Measurements from ENCODE around the gene C1S.
A peak's percentile ranks its signal among the peaks of the same experiment; 100 is the strongest.
"Not testable (repeated sequence)": the region's sequence is repeated elsewhere in the genome, so short reads cannot be mapped to it uniquely, and the experiment has no call there.

The C1S gene

DNA sequence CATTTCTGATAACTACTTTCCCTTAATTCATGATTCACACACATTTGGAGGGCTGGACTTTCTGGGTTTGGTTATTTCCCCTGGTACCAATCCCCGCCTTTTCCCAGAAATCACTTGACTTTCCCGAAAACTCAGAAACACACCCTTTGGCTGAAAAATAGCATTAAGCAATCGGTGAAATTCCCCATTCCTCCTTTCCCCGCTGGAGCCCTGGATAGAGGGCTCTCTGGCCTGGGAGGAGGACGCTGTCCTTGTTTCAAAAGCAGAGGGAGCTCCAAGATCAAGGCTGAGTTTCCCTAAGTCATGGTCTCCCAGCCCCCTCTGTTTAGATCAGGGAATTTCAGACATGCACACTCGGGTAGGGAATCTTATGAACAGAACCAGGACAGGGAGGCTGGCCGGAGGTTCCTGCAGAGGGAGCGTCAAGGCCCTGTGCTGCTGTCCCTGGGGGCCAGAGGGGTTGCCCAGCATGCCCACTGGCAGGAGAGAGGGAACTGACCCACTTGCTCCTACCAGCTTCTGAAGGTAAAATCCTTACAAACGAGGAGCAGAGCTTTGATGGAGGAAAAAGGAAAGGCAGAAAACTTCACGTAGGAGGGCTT, at the start of gene C1S:
Gene C1S (plus strand): TSS at position 366 of the 602 bp plus-strand sequence. CDS start 1,195 bp downstream, outside the sequence.
- no peak within 1 kb of the TSS for H3K27ac ChIP-seq (ENCODE audit: low read length)
- no peak within 1 kb of the TSS; the same call in 1 of the 2 replicates for H3K4me3 ChIP-seq (ENCODE audit: low read length)
- H3K27me3 ChIP-seq (ENCODE audit: insufficient read depth, low read length): no peaks in the 10 kb centered on the region
- no peaks in the 10 kb centered on the region for H3K9me3 ChIP-seq (ENCODE audit: insufficient read depth, low read depth, low read length)
- peaks cover 11% of the 10 kb centered on the region for H3K4me1 ChIP-seq (ENCODE audit: insufficient read depth, low read length)
- no peaks in the 10 kb centered on the region for H3K36me3 ChIP-seq (ENCODE audit: insufficient read depth, low read depth, low read length)
- peak within 1 kb of the TSS; percentile 54; the same call in 1 of the 2 replicates for H3K9ac ChIP-seq (ENCODE audit: low read depth, low read length)

DNA sequence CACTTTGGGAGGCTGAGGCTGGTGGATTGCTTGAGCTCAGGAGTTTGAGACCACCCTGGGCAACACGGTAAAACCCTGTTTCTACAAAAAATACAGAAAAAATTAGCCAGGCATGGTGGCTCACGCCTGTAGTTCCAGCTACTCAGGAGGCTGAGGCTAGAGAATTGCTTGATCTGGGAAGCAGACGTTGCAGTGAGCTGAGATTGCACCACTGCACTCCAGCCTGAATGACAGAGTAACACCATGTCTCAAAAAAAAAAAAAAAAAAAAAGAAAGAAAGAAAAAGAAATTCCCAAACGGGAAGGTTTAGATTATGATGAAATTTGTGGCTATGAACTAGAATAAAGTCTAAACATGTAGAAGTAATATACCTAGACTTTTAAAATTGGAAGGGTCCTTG, 49.1 kb upstream of the C1S start:
- H3K4me3 ChIP-seq (ENCODE audit: low read length); H3K9me3 ChIP-seq (ENCODE audit: insufficient read depth, low read depth, low read length); H3K27ac ChIP-seq (ENCODE audit: low read length); H3K9ac ChIP-seq (ENCODE audit: low read depth, low read length); H3K27me3 ChIP-seq (ENCODE audit: insufficient read depth, low read length); H3K4me1 ChIP-seq (ENCODE audit: insufficient read depth, low read length): not testable (repeated sequence)
- peaks cover 16% of the 10 kb centered on the region for H3K36me3 ChIP-seq (ENCODE audit: insufficient read depth, low read depth, low read length)

DNA sequence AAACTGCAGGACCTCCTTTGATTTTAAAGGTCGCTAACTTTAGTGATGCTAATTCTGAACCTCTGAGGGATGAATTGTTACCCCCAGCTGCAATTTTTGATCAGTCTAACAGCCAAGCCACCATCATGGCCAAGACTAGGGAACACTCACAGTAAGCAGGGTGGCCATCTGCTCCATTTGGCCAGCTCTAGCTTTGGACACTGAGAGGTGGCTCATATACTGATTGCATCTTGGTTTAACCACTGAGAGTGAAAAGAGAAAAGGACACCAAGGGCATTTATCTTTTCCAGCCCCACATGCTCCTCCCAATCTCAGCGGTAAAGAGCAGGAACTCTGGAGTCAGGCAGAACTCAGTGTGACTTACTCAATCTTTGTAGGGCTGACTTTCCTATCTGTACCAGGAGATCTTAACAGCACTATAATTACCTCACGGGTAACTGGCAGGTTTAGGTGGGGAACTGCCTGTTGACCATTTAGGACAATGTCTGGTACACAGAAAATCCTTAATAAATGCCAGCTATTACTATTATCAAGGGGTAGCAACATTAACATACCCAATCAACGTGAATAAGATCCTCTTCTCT, 48.4 kb upstream of the C1S start:
- Histone ChIP-seq H3K27me3 (ENCODE audit: insufficient read depth, low read length) (no peaks in the 10 kb centered on the region), H3K4me3 (ENCODE audit: low read length) (no peak overlapping the region), H3K27ac (ENCODE audit: low read length) (no peak overlapping the region), H3K36me3 (ENCODE audit: insufficient read depth, low read depth, low read length) (peaks cover 16% of the 10 kb centered on the region), H3K9ac (ENCODE audit: low read depth, low read length) (no peak overlapping the region), H3K4me1 (ENCODE audit: insufficient read depth, low read length) (no peaks in the 10 kb centered on the region; the same call in 1 of the 2 replicates), H3K9me3 (ENCODE audit: insufficient read depth, low read depth, low read length) (no peaks in the 10 kb centered on the region)

DNA sequence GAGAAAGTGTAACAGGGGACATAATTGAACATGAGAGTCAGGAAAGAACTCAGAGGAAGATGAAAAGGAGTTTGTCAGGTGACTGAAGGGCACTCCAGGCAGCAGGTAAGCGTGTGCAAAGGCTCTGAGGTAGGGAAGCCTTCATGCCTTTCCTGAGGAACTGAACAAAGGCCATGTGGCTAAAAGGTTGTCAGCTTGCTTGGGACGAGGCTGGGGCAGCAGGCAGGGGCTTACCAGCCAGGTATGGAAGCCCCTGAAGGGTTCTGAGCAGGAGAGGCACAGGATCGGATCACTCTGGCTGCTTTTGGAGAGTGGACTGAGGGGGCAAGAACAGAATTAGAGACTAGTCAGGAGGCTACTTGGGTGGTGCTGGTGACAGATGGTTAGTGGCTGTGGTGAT, 47.4 kb upstream of the C1S start:
- Histone ChIP-seq H3K9ac (ENCODE audit: low read depth, low read length) (no peak overlapping the region), H3K9me3 (ENCODE audit: insufficient read depth, low read depth, low read length) (no peaks in the 10 kb centered on the region), H3K4me3 (ENCODE audit: low read length) (no peak overlapping the region), H3K27me3 (ENCODE audit: insufficient read depth, low read length) (no peaks in the 10 kb centered on the region), H3K27ac (ENCODE audit: low read length) (no peak overlapping the region), H3K4me1 (ENCODE audit: insufficient read depth, low read length) (no peaks in the 10 kb centered on the region; the same call in 1 of the 2 replicates), H3K36me3 (ENCODE audit: insufficient read depth, low read depth, low read length) (peaks cover 16% of the 10 kb centered on the region)

DNA sequence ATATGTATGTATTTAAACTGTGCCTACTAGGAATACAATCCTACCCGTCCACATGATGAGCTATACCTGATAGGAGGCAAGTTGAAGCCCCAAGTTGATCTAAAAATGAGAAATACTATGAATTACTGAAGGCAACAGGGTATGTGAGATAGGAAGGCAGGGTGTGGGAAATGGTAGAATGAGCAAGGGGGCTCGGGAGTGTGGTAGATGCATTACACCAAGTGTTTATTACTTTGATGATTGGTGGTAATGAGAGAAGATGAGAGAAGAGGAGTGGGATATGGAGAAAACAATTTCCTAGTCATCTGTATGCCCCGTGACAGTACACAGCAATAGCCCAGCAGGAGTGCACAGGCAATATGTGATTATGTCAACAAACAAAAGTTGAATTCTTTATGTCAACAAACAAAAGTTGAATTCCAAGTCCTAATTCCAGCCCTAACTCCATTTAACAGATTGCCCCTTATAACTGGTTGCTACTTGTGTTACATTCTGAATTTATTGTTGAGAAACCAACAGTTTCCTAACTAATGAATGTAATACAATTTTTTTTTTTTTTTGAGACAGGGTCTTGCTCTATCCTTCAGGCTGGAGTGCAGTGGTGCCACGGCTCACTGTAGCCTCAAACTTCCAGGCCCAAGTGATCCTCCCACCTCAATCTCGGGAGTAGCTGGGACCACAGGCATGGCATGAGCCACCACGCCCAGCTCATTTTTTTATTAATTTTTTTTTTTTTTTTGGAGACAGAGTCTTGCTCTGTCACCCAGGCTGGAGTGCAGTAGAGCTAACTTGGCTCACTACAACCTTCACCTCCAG, 44.8 kb upstream of the C1S start:
- Histone ChIP-seq H3K9ac (ENCODE audit: low read depth, low read length) (no peak overlapping the region), H3K4me3 (ENCODE audit: low read length) (no peak overlapping the region), H3K4me1 (ENCODE audit: insufficient read depth, low read length) (peaks cover 5% of the 10 kb centered on the region; the same call in 1 of the 2 replicates), H3K9me3 (ENCODE audit: insufficient read depth, low read depth, low read length) (no peaks in the 10 kb centered on the region), H3K27me3 (ENCODE audit: insufficient read depth, low read length) (no peaks in the 10 kb centered on the region), H3K27ac (ENCODE audit: low read length) (no peak overlapping the region), H3K36me3 (ENCODE audit: insufficient read depth, low read depth, low read length) (peaks cover 16% of the 10 kb centered on the region)

DNA sequence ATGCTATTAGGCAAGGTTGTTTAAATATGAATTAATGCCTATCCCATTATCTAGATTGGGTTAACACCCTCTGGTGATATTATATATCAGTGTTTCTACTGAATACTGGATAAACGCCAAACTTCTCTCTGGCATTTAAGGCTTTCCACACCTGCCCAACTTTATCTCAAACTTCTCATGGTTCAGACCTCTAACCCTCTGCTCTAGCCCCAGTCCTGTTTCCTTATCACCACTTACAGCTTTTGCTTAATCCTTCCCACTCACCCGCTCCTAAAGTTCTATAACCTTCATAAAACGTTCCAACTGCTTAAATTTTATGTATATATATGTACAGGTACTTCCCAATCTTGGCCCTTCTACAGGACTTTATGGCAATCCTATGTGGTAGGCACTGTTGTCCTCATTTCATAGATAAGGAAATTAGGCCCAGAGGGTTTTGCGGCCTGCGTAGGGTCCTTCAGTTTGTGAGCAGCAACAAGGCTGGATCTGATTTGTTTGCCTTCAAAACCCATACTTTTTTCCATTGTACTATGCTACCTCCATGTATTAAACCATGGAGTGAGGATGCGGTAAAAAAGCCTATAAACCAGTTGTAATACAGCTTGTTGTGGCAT, 43.5 kb upstream of the C1S start:
- Histone ChIP-seq H3K27me3 (ENCODE audit: insufficient read depth, low read length) (no peaks in the 10 kb centered on the region), H3K9me3 (ENCODE audit: insufficient read depth, low read depth, low read length) (no peaks in the 10 kb centered on the region), H3K36me3 (ENCODE audit: insufficient read depth, low read depth, low read length) (peaks cover 16% of the 10 kb centered on the region), H3K4me1 (ENCODE audit: insufficient read depth, low read length) (peaks cover 5% of the 10 kb centered on the region; the same call in 1 of the 2 replicates), H3K4me3 (ENCODE audit: low read length) (peak overlapping the region; percentile 89), H3K9ac (ENCODE audit: low read depth, low read length) (peak overlapping the region; percentile 79; the same call in 1 of the 2 replicates), H3K27ac (ENCODE audit: low read length) (no peak overlapping the region)

DNA sequence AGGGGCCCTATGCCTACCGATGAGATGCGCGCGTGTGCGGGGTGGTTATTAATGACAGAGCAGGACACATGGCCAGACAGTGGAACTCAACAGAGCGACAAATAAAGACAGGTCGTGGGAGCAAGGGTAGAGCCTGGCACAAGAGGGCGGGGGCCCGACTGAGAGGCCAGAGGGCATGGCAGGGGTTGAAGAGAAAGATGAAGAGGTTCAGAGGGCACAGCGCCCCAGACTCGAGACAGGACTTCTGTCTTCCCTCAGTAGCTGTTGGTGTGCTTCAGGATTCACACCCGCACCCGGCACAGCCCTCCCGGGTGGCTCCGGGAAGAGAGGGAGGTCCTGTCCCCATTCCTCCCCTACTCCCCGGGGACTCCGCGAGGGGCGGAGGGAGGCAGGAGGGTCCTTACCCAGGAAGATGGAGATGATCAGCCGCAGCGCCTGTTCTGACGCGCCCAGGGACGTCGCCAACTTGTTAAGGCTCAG, 42.6 kb upstream of the C1S start:
- peak overlapping the region; percentile 79; the same call in 1 of the 2 replicates for H3K9ac ChIP-seq (ENCODE audit: low read depth, low read length)
- H3K27ac ChIP-seq (ENCODE audit: low read length): no peak overlapping the region
- peak overlapping the region; percentile 89 for H3K4me3 ChIP-seq (ENCODE audit: low read length)
- peaks cover 11% of the 10 kb centered on the region for H3K36me3 ChIP-seq (ENCODE audit: insufficient read depth, low read depth, low read length)
- H3K4me1 ChIP-seq (ENCODE audit: insufficient read depth, low read length): peaks cover 5% of the 10 kb centered on the region; the same call in 1 of the 2 replicates
- H3K27me3 ChIP-seq (ENCODE audit: insufficient read depth, low read length): no peaks in the 10 kb centered on the region
- H3K9me3 ChIP-seq (ENCODE audit: insufficient read depth, low read depth, low read length): no peaks in the 10 kb centered on the region

DNA sequence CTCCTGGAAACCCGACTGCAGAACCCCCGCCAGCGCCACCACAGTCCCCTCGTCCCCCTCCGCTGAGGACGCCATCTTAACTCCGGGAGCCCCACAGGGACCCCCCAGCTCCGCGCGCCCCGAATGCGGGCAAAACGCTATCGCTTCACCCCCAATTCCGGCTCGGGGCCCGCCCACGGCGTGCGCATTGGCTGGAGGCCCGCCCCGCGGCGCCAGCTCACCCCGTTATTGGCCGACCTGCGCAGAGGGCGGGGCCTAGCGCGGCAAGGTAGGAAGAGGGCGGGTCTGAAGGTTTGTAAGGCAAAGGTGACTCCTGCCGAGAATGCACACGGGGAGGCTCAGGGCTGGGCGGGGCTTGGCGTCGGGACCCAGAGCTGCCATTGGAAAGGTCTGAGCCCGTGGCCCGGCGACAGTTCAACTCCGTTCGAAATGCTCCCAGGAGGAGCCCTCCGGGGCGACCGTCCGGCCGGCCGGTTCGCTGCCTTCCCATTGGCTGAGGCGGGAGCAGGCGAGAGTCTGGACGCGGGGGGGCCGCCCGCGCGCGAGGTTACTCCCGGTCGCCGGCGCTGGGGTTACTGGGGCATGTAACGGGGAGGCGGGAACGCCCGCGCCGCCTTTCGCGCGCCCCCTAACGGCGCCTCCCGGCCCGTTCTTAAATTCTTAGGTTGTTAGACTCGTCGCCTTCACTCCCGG, 42.0 kb upstream of the C1S start, which contains the start of gene LPCAT3:
Gene LPCAT3 (minus strand): TSS at position 127 of the 693 bp plus-strand sequence. CDS start 52 bp downstream, at position 75.
- Histone ChIP-seq H3K4me3 (ENCODE audit: low read length) (peak within 1 kb of the TSS; percentile 89), H3K27ac (ENCODE audit: low read length) (no peak within 1 kb of the TSS), H3K9me3 (ENCODE audit: insufficient read depth, low read depth, low read length) (no peaks in the 10 kb centered on the region), H3K27me3 (ENCODE audit: insufficient read depth, low read length) (no peaks in the 10 kb centered on the region), H3K36me3 (ENCODE audit: insufficient read depth, low read depth, low read length) (peaks cover 7% of the 10 kb centered on the region; the same call in 1 of the 2 replicates), H3K9ac (ENCODE audit: low read depth, low read length) (peak within 1 kb of the TSS; percentile 79; the same call in 1 of the 2 replicates), H3K4me1 (ENCODE audit: insufficient read depth, low read length) (peaks cover 5% of the 10 kb centered on the region; the same call in 1 of the 2 replicates)

DNA sequence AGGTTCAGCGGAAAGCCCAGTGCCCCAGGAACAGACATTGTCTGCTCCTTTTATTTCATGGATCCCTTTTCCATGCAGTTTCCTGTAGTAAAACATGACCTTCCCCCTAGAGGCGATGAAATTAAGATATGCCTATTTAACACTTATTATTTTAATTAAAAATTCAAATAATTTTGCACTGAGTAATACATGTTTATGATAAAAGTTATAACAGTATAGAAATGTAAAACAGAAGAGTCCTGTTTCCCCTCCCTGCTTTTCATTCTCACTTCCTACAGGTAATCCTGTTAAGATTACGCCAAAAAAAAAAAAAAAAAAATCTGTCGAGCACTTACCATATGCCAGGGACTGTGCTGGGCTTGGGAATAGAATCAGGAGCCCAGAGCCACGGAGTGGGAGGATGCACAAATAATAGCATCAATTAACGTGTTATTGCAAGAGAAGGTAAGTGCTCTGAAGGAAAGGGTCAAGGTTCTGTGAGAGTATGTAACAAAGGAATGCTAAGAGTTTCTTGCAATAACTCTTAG, 41.4 kb upstream of the C1S start:
- H3K4me3 ChIP-seq (ENCODE audit: low read length): peak overlapping the region; percentile 89
- no peak overlapping the region for H3K27ac ChIP-seq (ENCODE audit: low read length)
- H3K9ac ChIP-seq (ENCODE audit: low read depth, low read length): peak overlapping the region; percentile 79; the same call in 1 of the 2 replicates
- no peaks in the 10 kb centered on the region for H3K9me3 ChIP-seq (ENCODE audit: insufficient read depth, low read depth, low read length)
- H3K36me3 ChIP-seq (ENCODE audit: insufficient read depth, low read depth, low read length): peaks cover 7% of the 10 kb centered on the region; the same call in 1 of the 2 replicates
- H3K27me3 ChIP-seq (ENCODE audit: insufficient read depth, low read length): no peaks in the 10 kb centered on the region
- H3K4me1 ChIP-seq (ENCODE audit: insufficient read depth, low read length): peaks cover 5% of the 10 kb centered on the region; the same call in 1 of the 2 replicates

DNA sequence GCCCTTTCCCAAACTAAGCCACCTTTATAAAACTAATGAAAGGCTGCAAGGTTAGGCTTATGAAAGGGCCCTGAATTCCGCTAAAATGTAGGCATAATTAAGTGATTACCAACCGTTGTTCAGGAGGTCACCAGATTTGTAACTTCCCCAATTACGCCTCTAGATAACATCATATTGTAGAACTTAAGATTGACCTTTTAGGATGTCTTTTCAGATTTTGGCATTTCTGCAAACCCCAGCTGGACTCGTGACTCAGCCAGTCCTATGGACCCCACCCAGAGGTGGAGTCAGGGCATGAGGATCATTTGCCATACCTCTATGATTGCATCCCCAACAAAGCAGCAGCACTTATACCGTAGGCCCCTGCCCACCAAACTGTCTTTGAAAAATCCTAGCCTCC, 38.6 kb upstream of the C1S start:
- Histone ChIP-seq H3K4me1 (ENCODE audit: insufficient read depth, low read length) (peaks cover 5% of the 10 kb centered on the region; the same call in 1 of the 2 replicates), H3K9me3 (ENCODE audit: insufficient read depth, low read depth, low read length) (no peaks in the 10 kb centered on the region), H3K36me3 (ENCODE audit: insufficient read depth, low read depth, low read length) (no peaks in the 10 kb centered on the region), H3K27me3 (ENCODE audit: insufficient read depth, low read length) (no peaks in the 10 kb centered on the region), H3K27ac (ENCODE audit: low read length) (no peak overlapping the region), H3K9ac (ENCODE audit: low read depth, low read length) (no peak overlapping the region), H3K4me3 (ENCODE audit: low read length) (no peak overlapping the region)

All from iPS-20b (cell line).